Right lobe of liver (tissue), 4 donors: ENCODE measurements around the gene KEL.

Experiments used
- POLR2A ChIP-seq: fragments of 450-650 bp; IDR thresholded peaks from one replicate; pipeline ENCODE4 v1.6.1; 2017; ENCODE audit warnings: antibody characterized with exemption, mild to moderate bottlenecking
- TF ChIP-seq, protein P1 (sequence below), 4 donors: fragments of 200-600 bp in 3 of 4; fragments of 450-650 bp in 1 of 4; IDR thresholded peaks; one replicate each; pipeline versions ENCODE4 v1.5.1 to v1.8.0; 2016 to 2022; ENCODE audit warnings: antibody characterized with exemption in 4 of 4, mild to moderate bottlenecking in 2 of 4
- donor health status: DM: no; HTN: no; CAD: no.
- donor health status: DM: no; HTN: no; CAD: no.
- donor health status: DM: no; HTN: yes; CAD: no.

- TF ChIP-seq POLR2A = no peak
- TF ChIP-seq, protein P1, sequence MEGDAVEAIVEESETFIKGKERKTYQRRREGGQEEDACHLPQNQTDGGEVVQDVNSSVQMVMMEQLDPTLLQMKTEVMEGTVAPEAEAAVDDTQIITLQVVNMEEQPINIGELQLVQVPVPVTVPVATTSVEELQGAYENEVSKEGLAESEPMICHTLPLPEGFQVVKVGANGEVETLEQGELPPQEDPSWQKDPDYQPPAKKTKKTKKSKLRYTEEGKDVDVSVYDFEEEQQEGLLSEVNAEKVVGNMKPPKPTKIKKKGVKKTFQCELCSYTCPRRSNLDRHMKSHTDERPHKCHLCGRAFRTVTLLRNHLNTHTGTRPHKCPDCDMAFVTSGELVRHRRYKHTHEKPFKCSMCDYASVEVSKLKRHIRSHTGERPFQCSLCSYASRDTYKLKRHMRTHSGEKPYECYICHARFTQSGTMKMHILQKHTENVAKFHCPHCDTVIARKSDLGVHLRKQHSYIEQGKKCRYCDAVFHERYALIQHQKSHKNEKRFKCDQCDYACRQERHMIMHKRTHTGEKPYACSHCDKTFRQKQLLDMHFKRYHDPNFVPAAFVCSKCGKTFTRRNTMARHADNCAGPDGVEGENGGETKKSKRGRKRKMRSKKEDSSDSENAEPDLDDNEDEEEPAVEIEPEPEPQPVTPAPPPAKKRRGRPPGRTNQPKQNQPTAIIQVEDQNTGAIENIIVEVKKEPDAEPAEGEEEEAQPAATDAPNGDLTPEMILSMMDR (IDR thresholded peaks at IDR 0.05) = no peak
These were observed 63.6 kb downstream of the KEL start for GRCh38 chr7:142898377-142899170.
